Activated CD8-positive, alpha-beta T cell treated with anti-CD3 and anti-CD28 coated beads for 36 hours (primary cell): Measurements from ENCODE around the gene GSAP. TPM values are rescaled to one million over a fixed set of nuclear protein-coding genes. Genes with fewer than 3 reads are reported as not detected.

Experiments
- ATAC-seq: fragments of 200-7000 bp; cut with Tn5 transposase; one replicate; pipeline ENCODE4 v1.10.0; 2021; ENCODE audit warnings: mild to moderate bottlenecking, moderate library complexity
- CTCF ChIA-PET: fragments of 350-600 bp; sonication (Branson Sonifier 250); formaldehyde crosslinking; loops from one replicate; lab custom pipeline; 2021; ENCODE audit warnings: antibody characterized with exemption; lab: Charles Lee
- POLR2A ChIA-PET: fragments of 350-600 bp; sonication (Branson Sonifier 250); formaldehyde crosslinking; loops from one replicate; lab custom pipeline; 2021; ENCODE audit warnings: antibody characterized with exemption; lab: Charles Lee
- DNase-seq: peaks from one replicate; pipeline ENCODE4 v3.0.0-alpha.2; 2020
- H3K27ac Mint-ChIP-seq: one replicate; pipeline ENCODE4 v1.8.0; 2021; ENCODE audit warnings: mild to moderate bottlenecking, mixed read lengths
- H3K27me3 Mint-ChIP-seq: one replicate; pipeline ENCODE4 v1.8.0; 2021; ENCODE audit warnings: mixed read lengths
- H3K36me3 Mint-ChIP-seq: one replicate; pipeline ENCODE4 v1.8.0; 2021; ENCODE audit warnings: low read depth, mixed read lengths
- H3K4me1 Mint-ChIP-seq: one replicate; pipeline ENCODE4 v1.8.0; 2021; ENCODE audit warnings: low read depth, mixed read lengths
- H3K4me3 Mint-ChIP-seq: one replicate; pipeline ENCODE4 v1.8.0; 2021; ENCODE audit warnings: mild to moderate bottlenecking, moderate library complexity, mixed read lengths
- H3K9me3 Mint-ChIP-seq: one replicate; pipeline ENCODE4 v1.8.0; 2021; ENCODE audit warnings: mixed read lengths
- intact Hi-C: fragments of 100-400 bp; cut with micrococcal nuclease; formaldehyde crosslinking; loops from one replicate; pipeline ENCODE4 v1.10.0; 2022
- total RNA-seq, 2 experiments: library from RNA; stranded (reverse); gene quantifications; one replicate each; pipeline ENCODE4 v1.2.3, GENCODE V29; 2021
- TF ChIP-seq, protein P1 (sequence below): fragments of 200-600 bp; IDR thresholded peaks from one replicate; pipeline ENCODE4 v1.8.0; 2022; ENCODE audit warnings: antibody characterized with exemption, mild to moderate bottlenecking

The GSAP gene
- total RNA-seq, 2 experiments from 2014 or later: 1.9 to 3.0 TPM

DNA sequence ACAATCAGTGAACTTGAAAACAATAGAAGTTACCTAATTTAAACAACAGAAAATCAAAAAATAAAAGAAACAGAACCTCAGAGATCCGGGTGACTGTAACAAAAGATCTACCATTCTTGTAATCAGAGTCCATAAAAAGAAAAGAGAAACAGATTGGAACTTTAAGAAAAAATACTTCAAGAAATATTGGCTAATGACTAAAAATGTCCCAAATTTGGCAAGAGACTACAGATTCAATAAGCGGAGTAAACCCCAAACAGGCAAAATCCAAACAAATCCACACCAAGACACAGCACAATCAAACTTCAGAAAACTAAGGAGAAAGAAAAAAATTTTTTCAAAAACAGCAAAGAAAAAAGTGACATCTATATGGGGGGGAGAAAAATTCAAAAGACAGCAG lies 15.1 kb downstream of the GSAP start:
- no peak overlapping the region for H3K4me3 Mint-ChIP-seq
- peaks cover 7% of the 10 kb centered on the region for H3K36me3 Mint-ChIP-seq
- CTCF ChIA-PET: no interaction called here
- peaks cover 4% of the 10 kb centered on the region for H3K4me1 Mint-ChIP-seq
- DNase-seq (no peak), ATAC-seq (no peak)
- H3K9me3 Mint-ChIP-seq: no peaks in the 10 kb centered on the region
- TF ChIP-seq, protein P1, sequence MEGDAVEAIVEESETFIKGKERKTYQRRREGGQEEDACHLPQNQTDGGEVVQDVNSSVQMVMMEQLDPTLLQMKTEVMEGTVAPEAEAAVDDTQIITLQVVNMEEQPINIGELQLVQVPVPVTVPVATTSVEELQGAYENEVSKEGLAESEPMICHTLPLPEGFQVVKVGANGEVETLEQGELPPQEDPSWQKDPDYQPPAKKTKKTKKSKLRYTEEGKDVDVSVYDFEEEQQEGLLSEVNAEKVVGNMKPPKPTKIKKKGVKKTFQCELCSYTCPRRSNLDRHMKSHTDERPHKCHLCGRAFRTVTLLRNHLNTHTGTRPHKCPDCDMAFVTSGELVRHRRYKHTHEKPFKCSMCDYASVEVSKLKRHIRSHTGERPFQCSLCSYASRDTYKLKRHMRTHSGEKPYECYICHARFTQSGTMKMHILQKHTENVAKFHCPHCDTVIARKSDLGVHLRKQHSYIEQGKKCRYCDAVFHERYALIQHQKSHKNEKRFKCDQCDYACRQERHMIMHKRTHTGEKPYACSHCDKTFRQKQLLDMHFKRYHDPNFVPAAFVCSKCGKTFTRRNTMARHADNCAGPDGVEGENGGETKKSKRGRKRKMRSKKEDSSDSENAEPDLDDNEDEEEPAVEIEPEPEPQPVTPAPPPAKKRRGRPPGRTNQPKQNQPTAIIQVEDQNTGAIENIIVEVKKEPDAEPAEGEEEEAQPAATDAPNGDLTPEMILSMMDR: no peak
- intact Hi-C loops: no loop called here
- no peak overlapping the region for H3K27ac Mint-ChIP-seq
- POLR2A ChIA-PET: no interaction called here
- H3K27me3 Mint-ChIP-seq: no peaks in the 10 kb centered on the region

DNA sequence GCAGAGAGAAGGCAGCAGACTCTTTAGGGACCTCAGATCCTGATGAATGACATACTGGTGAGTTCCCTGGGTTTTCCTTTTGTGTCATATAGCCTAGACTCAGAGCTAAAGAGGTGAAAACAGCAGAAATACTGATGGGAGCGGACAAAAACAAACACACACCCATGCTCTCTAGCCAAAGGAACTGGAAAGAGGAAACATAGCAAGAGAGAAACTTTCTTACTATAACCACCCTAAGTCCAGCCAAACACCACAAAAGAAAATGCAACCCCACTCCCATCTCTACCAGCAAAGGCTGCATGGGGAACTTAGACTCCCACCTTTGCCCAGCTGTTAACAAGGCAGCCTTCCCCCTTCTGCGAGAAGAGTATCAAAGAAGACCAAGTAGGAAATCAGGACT lies 16.3 kb downstream of the GSAP start:
- Mint-ChIP-seq H3K4me3 (no peak overlapping the region), H3K4me1 (peaks cover 7% of the 10 kb centered on the region), H3K9me3 (no peaks in the 10 kb centered on the region), H3K27me3 (no peaks in the 10 kb centered on the region), H3K27ac (no peak overlapping the region), H3K36me3 (peaks cover 10% of the 10 kb centered on the region)
- CTCF ChIA-PET: no interaction called here
- DNase-seq (no peak), ATAC-seq (no peak)
- POLR2A ChIA-PET: no interaction called here
- TF ChIP-seq, protein P1: no peak
- intact Hi-C loops: no loop called here

DNA sequence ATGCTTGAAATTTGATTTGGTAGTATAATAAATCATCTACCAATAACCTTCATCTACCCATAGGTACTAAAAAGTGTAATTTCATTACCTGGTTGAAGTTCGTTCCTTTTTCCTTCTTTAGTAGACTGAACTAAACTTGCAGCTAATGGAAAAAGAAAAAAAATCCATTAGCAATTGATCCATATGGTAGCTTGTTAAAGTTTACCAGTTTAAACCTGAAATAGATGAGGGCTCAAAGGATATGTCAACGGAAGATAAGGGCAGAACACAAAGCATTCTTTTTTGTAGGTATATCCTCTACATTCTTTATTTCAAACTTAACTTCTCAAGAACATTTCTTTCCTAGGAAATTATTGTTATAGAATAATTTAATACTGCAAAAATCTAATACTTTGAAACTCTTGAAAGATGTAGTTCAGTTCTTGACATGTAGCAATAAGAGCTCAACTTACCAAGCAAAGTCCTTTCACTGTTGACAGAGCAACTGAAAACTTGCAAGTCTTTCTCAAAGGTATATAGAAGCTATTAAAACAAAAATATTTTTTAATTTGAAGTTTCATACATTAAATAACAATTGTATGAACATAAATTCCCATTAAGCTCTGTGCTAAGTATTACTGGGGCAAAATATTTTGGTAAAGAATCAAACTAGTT lies 19.1 kb downstream of the GSAP start:
- ChIA-PET CTCF (interaction anchor here (0.6 to 1.2 kb wide), 3 partner anchors 12 to 254 kb away, joined by 3 read pairs; no protein-coding TSS in a partner anchor), POLR2A (no interaction called here)
- ATAC-seq (no peak), DNase-seq (no peak)
- peaks cover 12% of the 10 kb centered on the region for H3K36me3 Mint-ChIP-seq
- no peaks in the 10 kb centered on the region for H3K9me3 Mint-ChIP-seq
- intact Hi-C loops: no loop called here
- H3K4me3 Mint-ChIP-seq: no peak overlapping the region
- H3K27ac Mint-ChIP-seq: no peak overlapping the region
- TF ChIP-seq, protein P1: no peak
- H3K27me3 Mint-ChIP-seq: no peaks in the 10 kb centered on the region
- peaks cover 31% of the 10 kb centered on the region for H3K4me1 Mint-ChIP-seq

- no peaks in the 10 kb centered on the region for H3K9me3 Mint-ChIP-seq
- no peak for DNase-seq
- intact Hi-C loops: no loop called here
- ChIA-PET CTCF (no interaction called here), POLR2A (no interaction called here)
- no peak for ATAC-seq
- H3K36me3 Mint-ChIP-seq: peaks cover 12% of the 10 kb centered on the region
- TF ChIP-seq, protein P1: no peak
- peaks cover 30% of the 10 kb centered on the region for H3K4me1 Mint-ChIP-seq
- H3K4me3 Mint-ChIP-seq: no peak overlapping the region
- no peak overlapping the region for H3K27ac Mint-ChIP-seq
- no peaks in the 10 kb centered on the region for H3K27me3 Mint-ChIP-seq
These were observed 20.5 kb downstream of the GSAP start for GRCh38 chr7:77395626-77396025.

- H3K27ac Mint-ChIP-seq: peak overlapping the region; percentile 1
- no peaks in the 10 kb centered on the region for H3K9me3 Mint-ChIP-seq
- no peak overlapping the region for H3K4me3 Mint-ChIP-seq
- CTCF ChIA-PET: no interaction called here
- intact Hi-C loops: no loop called here
- H3K27me3 Mint-ChIP-seq: no peaks in the 10 kb centered on the region
- ATAC-seq (no peak), DNase-seq (no peak)
- H3K36me3 Mint-ChIP-seq: peaks cover 12% of the 10 kb centered on the region
- TF ChIP-seq, protein P1: no peak
- POLR2A ChIA-PET: no interaction called here
- peaks cover 30% of the 10 kb centered on the region for H3K4me1 Mint-ChIP-seq
These were observed 22.2 kb downstream of the GSAP start for GRCh38 chr7:77393954-77394353.
